ENCODE data around the gene TSFM.

DNA sequence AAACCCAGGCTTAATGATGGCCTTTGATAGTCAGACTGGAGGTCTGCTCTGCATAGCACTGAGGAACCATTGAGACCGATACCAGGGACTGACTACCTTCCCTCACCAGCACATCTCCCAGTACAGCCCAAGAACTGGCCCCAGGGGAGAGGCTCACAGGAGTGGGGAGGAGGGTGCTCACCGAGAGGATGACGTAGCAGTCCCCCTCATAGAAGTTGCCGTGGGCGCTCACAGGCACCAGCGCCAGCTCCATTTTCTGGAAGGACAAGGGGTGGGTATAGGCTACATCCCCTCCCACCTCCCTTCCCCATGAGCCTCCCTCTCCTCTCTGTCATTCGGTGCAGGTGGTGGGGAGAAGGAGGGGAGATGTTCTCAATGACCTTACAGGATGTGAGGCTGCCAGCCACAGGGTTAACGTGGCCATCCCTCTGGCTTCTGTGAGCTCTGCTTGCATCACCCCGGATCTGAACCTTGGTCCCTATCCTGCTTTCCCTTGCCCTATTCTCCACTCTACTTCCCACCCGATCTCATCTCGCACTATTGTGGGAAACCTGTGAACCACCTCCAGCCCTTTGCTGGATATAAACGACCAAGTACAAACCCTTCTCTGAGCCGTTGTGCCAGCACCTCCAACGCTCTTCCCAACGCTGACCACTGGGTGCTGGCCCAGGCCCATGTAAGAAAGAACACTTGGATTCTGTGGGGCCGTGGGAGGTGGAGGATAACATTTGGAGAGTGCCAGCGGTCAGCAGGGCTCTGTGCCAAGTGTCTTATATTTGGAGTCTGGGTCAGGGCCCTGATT, 31.6 kb downstream of the TSFM start:
- TF ChIP-seq CTCF (IDR thresholded peaks at IDR 0.05) (no peak), POLR2AphosphoS5 (IDR thresholded peaks at IDR 0.05) (no peak)
